ENCODE measurements around the gene STX7. TPM values are rescaled to one million over a fixed set of nuclear protein-coding genes. Genes with fewer than 3 reads are reported as not detected.

Gene STX7
- total RNA-seq, 4 donors from 2014 or later = 45.7 to 70.6 (median 53.2) TPM

DNA sequence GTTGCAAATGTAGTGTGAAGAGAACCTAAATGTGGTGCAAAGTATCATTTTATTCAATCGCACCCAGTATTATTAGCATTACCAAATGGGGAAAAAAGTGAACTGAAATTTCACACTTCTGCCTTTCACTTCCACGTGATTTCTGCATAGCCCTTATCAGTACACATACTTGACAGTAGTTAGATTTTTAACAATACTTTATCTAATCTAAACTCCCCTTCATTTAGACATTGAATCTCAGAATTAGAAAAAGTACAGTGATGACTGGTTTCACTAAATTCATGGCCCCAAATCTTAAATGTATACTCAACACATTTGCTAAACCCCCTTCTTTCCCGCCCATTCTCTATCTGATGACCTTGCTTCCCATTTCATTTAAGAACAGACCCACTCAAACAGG lies 14.3 kb downstream of the STX7 start:
- no peaks in the 10 kb centered on the region for H3K9me3 ChIP-seq
- H3K4me1 ChIP-seq = peaks cover 0 to 17% of the 10 kb centered on the region in 2 donors
- H3K27ac ChIP-seq = no peak overlapping the region
- TF ChIP-seq POLR2A (IDR thresholded peaks at IDR 0.05) = no peak
- TF ChIP-seq, protein P1, sequence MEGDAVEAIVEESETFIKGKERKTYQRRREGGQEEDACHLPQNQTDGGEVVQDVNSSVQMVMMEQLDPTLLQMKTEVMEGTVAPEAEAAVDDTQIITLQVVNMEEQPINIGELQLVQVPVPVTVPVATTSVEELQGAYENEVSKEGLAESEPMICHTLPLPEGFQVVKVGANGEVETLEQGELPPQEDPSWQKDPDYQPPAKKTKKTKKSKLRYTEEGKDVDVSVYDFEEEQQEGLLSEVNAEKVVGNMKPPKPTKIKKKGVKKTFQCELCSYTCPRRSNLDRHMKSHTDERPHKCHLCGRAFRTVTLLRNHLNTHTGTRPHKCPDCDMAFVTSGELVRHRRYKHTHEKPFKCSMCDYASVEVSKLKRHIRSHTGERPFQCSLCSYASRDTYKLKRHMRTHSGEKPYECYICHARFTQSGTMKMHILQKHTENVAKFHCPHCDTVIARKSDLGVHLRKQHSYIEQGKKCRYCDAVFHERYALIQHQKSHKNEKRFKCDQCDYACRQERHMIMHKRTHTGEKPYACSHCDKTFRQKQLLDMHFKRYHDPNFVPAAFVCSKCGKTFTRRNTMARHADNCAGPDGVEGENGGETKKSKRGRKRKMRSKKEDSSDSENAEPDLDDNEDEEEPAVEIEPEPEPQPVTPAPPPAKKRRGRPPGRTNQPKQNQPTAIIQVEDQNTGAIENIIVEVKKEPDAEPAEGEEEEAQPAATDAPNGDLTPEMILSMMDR (IDR thresholded peaks at IDR 0.05) = no peak
- WGBS, 2 donors = 93 to 94% methylated on average over 3 of the region's 3 CpGs
- intact Hi-C loops (cut with DNase I) = no loop called here
- peaks cover 0 to 10% of the 10 kb centered on the region in 2 donors for H3K36me3 ChIP-seq
- no peak overlapping the region for H3K4me3 ChIP-seq (replicated peaks in 1 of 3)
- no peak for DNase-seq
- H3K27me3 ChIP-seq = no peaks in the 10 kb centered on the region

DNA sequence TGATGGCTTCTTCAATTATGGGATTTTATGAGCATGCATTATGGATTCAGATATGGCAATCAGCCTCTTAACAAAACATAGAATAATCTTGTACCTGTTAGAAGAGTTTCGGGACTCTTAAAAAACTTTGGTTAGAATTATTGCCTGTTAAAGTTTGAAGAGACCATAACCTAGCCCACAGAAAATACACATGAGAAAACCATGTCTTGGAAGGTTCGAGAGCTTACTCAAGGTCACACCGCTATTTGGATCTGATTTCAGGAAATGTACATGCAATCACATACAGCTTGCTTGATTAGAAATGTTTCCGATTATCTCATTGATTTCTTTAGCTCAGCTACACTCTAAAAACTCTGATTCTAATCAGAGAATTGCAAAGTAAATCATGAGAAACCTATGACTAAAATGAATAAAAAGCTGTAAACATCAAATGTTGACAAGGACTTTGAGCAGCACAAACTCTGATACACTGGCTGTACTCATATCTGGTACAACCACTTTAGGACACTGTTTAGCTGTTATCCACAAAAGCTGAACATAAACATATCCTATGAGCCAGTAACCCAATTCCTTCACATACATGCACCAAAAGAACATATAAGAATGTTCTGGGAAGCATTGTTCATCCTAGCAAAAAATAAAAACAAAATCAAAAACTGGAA lies 16.3 kb downstream of the STX7 start:
- Histone ChIP-seq H3K4me1 (peaks cover 6 to 19% of the 10 kb centered on the region in 2 donors), H3K9me3 (no peaks in the 10 kb centered on the region), H3K27ac (no peak overlapping the region), H3K36me3 (peaks cover 0 to under 1% of the 10 kb centered on the region in 2 donors), H3K27me3 (no peaks in the 10 kb centered on the region), H3K4me3 (replicated peaks in 1 of 3) (no peak overlapping the region)
- TF ChIP-seq, protein P1 (IDR thresholded peaks at IDR 0.05) = no peak
- TF ChIP-seq POLR2A (IDR thresholded peaks at IDR 0.05) = no peak
- no peak for DNase-seq
- 42 to 68% methylated on average over 4 of the region's 4 CpGs for WGBS, 2 donors
- intact Hi-C loops (cut with DNase I) = no loop called here

DNA sequence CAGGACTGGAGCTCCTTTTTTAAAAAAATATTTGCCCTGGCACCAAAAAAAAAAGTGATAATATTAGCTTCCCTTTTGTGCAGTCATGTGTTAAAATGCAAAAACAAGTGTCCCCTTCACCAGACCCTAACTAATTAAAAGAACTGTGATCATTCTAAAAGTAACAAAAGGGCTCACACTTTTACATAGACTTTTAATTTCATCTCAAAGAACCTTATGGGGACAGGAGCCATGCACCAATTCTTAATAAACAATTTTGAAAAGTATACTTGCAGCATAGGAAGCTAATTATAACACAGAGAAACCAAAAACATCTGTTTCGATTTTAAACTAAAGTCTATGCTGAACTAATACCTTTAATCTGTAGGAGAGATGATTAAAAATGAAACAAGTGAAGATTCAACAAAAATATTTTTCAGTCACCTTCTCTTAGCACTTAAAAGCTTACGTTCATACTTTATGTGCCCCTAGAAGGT lies 17.3 kb downstream of the STX7 start:
- peaks cover 6 to 27% of the 10 kb centered on the region in 2 donors for H3K4me1 ChIP-seq
- H3K27me3 ChIP-seq = no peaks in the 10 kb centered on the region
- 79% methylated on average over 2 of the region's 2 CpGs for WGBS, 2 donors
- no peak overlapping the region for H3K4me3 ChIP-seq (replicated peaks in 1 of 3)
- no peaks in the 10 kb centered on the region for H3K36me3 ChIP-seq
- no peaks in the 10 kb centered on the region for H3K9me3 ChIP-seq
- H3K27ac ChIP-seq = no peak overlapping the region
- intact Hi-C loops (cut with DNase I) = no loop called here
- TF ChIP-seq POLR2A (IDR thresholded peaks at IDR 0.05) = no peak
- TF ChIP-seq, protein P1 (IDR thresholded peaks at IDR 0.05) = no peak
- no peak for DNase-seq

DNA sequence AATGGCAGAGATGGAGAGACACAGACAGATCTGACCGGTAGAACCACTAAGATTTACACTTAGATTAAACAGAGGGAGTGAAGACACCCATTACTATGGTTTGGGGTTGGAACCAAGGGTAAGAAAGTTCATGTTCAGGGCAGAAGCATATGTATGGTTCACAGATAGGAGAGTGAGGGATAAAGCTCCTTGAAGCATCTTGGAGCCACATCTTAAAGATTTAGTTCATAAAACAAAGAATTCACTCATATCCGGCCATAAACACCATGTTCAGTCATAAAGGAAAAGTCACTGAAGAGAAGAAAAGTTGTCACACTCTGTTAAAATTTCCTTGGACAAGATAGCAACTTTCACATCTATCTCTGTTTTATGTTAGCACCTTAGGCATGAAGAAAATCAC lies 18.0 kb downstream of the STX7 start:
- no peak for DNase-seq
- Histone ChIP-seq H3K9me3 (no peaks in the 10 kb centered on the region), H3K36me3 (no peaks in the 10 kb centered on the region), H3K4me1 (peaks cover 6 to 33% of the 10 kb centered on the region in 2 donors), H3K27me3 (no peaks in the 10 kb centered on the region), H3K4me3 (replicated peaks in 1 of 3) (no peak overlapping the region), H3K27ac (no peak overlapping the region)
- TF ChIP-seq POLR2A (IDR thresholded peaks at IDR 0.05) = no peak
- TF ChIP-seq, protein P1 (IDR thresholded peaks at IDR 0.05) = no peak
- 84 to 94% methylated on average over 2 of the region's 2 CpGs for WGBS, 2 donors
- intact Hi-C loops (cut with DNase I) = no loop called here

DNA sequence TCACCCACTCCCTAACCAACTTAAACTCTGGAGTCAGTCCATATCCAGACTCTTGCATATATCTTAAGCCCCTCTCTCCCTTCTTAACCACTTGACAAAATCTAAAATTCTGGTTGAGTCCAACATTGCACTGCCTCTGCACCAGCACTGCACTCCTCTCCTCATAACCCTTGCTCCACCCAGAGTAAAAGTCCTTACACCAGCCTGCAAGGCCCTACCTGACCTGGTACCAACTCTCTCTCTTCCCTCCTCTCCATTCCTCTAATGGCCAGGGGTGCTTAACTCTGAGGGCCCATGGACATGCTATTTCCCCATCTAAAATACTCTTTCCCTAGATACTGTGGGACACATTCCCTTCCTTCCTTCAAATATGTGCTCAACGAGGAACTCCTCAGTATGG lies 21.0 kb downstream of the STX7 start:
- DNase-seq = no peak
- H3K27ac ChIP-seq = no peak overlapping the region

More for the DNA sequence above, 21.0 kb downstream of the STX7 start:
- WGBS, 2 donors = 80 to 88% methylated on average over 1 of the region's 1 CpG
- intact Hi-C loops (cut with DNase I) = no loop called here
- Histone ChIP-seq H3K27me3 (no peaks in the 10 kb centered on the region), H3K4me3 (replicated peaks in 1 of 3) (no peak overlapping the region), H3K4me1 (peaks cover 12 to 39% of the 10 kb centered on the region in 2 donors), H3K36me3 (no peaks in the 10 kb centered on the region), H3K9me3 (no peaks in the 10 kb centered on the region)
- TF ChIP-seq, protein P1 (IDR thresholded peaks at IDR 0.05) = no peak
- no peak for TF ChIP-seq POLR2A (IDR thresholded peaks at IDR 0.05)

Data from thyroid gland (tissue), 4 donors.